ENCODE data around the gene RAB25. TPM values are rescaled to one million over a fixed set of nuclear protein-coding genes. Genes with fewer than 3 reads are reported as not detected.
A peak's percentile ranks its signal among the peaks of the same experiment; 100 is the strongest.

The RAB25 gene
- total and polyA plus RNA-seq, 2 of the 13 experiments (the other 11 are each of a cell fraction or from before 2014, with no cell fraction given): 0.20 to 0.22 TPM

- TF ChIP-seq ZSCAN22 (CRISPR knock-in tag; IDR thresholded peaks at IDR 0.05) (no peak), ZNF12 (CRISPR knock-in tag; IDR thresholded peaks at IDR 0.05) (no peak), DDIT3 (CRISPR knock-in tag; IDR thresholded peaks at IDR 0.05) (no peak), ZNF564 (CRISPR knock-in tag; IDR thresholded peaks at IDR 0.05) (no peak), DPF2 (CRISPR knock-in tag; IDR thresholded peaks at IDR 0.05; ENCODE audit: borderline replicate concordance, low read depth) (no peak), CERS6 (CRISPR knock-in tag; IDR thresholded peaks at IDR 0.05) (no peak), ZMYM2 (CRISPR knock-in tag; IDR thresholded peaks at IDR 0.05) (no peak), ZNF614 (CRISPR knock-in tag; IDR thresholded peaks at IDR 0.05; ENCODE audit: borderline replicate concordance) (0 out of 2 replicates have a peak, but pooled peaks have one; percentile 17), TERF1 (CRISPR knock-in tag; IDR thresholded peaks at IDR 0.05) (no peak), ETS1 (CRISPR knock-in tag; IDR thresholded peaks at IDR 0.05) (no peak), PTBP1 (IDR thresholded peaks at IDR 0.05; ENCODE audit: low read depth, low read length, poor library complexity, severe bottlenecking) (no peak), SRF (IDR thresholded peaks at IDR 0.05; ENCODE audit: low read depth, low read length) (0 out of 2 replicates have a peak, but pooled peaks have one; percentile 16), YEATS4 (CRISPR knock-in tag; IDR thresholded peaks at IDR 0.05; ENCODE audit: borderline replicate concordance) (no peak), ZSCAN31 (CRISPR knock-in tag; IDR thresholded peaks at IDR 0.05; ENCODE audit: low read depth) (no peak), ZNF121 (CRISPR knock-in tag; IDR thresholded peaks at IDR 0.05) (no peak)
- TF ChIP-seq, protein P1, sequence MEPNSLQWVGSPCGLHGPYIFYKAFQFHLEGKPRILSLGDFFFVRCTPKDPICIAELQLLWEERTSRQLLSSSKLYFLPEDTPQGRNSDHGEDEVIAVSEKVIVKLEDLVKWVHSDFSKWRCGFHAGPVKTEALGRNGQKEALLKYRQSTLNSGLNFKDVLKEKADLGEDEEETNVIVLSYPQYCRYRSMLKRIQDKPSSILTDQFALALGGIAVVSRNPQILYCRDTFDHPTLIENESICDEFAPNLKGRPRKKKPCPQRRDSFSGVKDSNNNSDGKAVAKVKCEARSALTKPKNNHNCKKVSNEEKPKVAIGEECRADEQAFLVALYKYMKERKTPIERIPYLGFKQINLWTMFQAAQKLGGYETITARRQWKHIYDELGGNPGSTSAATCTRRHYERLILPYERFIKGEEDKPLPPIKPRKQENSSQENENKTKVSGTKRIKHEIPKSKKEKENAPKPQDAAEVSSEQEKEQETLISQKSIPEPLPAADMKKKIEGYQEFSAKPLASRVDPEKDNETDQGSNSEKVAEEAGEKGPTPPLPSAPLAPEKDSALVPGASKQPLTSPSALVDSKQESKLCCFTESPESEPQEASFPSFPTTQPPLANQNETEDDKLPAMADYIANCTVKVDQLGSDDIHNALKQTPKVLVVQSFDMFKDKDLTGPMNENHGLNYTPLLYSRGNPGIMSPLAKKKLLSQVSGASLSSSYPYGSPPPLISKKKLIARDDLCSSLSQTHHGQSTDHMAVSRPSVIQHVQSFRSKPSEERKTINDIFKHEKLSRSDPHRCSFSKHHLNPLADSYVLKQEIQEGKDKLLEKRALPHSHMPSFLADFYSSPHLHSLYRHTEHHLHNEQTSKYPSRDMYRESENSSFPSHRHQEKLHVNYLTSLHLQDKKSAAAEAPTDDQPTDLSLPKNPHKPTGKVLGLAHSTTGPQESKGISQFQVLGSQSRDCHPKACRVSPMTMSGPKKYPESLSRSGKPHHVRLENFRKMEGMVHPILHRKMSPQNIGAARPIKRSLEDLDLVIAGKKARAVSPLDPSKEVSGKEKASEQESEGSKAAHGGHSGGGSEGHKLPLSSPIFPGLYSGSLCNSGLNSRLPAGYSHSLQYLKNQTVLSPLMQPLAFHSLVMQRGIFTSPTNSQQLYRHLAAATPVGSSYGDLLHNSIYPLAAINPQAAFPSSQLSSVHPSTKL (CRISPR knock-in tag; IDR thresholded peaks at IDR 0.05): 0 out of 2 replicates have a peak, but pooled peaks have one; percentile 9
- TF ChIP-seq, protein P2, sequence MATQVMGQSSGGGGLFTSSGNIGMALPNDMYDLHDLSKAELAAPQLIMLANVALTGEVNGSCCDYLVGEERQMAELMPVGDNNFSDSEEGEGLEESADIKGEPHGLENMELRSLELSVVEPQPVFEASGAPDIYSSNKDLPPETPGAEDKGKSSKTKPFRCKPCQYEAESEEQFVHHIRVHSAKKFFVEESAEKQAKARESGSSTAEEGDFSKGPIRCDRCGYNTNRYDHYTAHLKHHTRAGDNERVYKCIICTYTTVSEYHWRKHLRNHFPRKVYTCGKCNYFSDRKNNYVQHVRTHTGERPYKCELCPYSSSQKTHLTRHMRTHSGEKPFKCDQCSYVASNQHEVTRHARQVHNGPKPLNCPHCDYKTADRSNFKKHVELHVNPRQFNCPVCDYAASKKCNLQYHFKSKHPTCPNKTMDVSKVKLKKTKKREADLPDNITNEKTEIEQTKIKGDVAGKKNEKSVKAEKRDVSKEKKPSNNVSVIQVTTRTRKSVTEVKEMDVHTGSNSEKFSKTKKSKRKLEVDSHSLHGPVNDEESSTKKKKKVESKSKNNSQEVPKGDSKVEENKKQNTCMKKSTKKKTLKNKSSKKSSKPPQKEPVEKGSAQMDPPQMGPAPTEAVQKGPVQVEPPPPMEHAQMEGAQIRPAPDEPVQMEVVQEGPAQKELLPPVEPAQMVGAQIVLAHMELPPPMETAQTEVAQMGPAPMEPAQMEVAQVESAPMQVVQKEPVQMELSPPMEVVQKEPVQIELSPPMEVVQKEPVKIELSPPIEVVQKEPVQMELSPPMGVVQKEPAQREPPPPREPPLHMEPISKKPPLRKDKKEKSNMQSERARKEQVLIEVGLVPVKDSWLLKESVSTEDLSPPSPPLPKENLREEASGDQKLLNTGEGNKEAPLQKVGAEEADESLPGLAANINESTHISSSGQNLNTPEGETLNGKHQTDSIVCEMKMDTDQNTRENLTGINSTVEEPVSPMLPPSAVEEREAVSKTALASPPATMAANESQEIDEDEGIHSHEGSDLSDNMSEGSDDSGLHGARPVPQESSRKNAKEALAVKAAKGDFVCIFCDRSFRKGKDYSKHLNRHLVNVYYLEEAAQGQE (IDR thresholded peaks at IDR 0.05; ENCODE audit: borderline replicate concordance in 1 of 2, low read depth in 1 of 2, low read length in 2 of 2): no peak
Measured at GRCh38 chr1:156025876-156026275, 35.1 kb upstream of the RAB25 start (continued).
